Measurements from ENCODE around the gene PABPN1L. TPM values are rescaled to one million over a fixed set of nuclear protein-coding genes. Genes with fewer than 3 reads are reported as not detected.

PABPN1L gene
- total and polyA plus RNA-seq, 2 donors (not counting 3 experiments of a cell fraction or from before 2014, with no cell fraction given): not detected

- H3K4me1 ChIP-seq (ENCODE audit: control insufficient read depth, extremely low read depth, insufficient read depth, low read length): no peaks in the 10 kb centered on the region
- H3K9me3 ChIP-seq (replicated peaks; ENCODE audit: control insufficient read depth, insufficient read depth, low read length): no peaks in the 10 kb centered on the region
- dilution Hi-C loops (cut with MboI; ENCODE audit: extremely low pct_ligation_motif_present, low sequenced_read_pairs): no loop called here
- H2AFZ ChIP-seq (ENCODE audit: low read depth, low read length): no peak overlapping the region
- no TSS peak for BruUV-seq (replicated peaks)
- ChIA-PET CTCF (no interaction called here), POLR2A (no interaction called here)
- H3K4me2 ChIP-seq (ENCODE audit: insufficient read depth, low read length): no peak overlapping the region
- H3K27ac ChIP-seq (ENCODE audit: insufficient read depth, low read depth, low read length): no peak overlapping the region
- DNase-seq (ENCODE audit: low read depth, low spot score) (no peak), FAIRE-seq (no peak)
- intact Hi-C loops (cut with micrococcal nuclease): no loop called here
- H3K9ac ChIP-seq (replicated peaks; ENCODE audit: extremely low read depth, insufficient read depth, low read length): no peak overlapping the region
- TF ChIP-seq JUN (IDR thresholded peaks at IDR 0.05; ENCODE audit: borderline replicate concordance, insufficient read depth, insufficient read length, low read depth): no peak
- no peak for TF ChIP-seq POLR2A (IDR thresholded peaks at IDR 0.05; ENCODE audit: low read depth, low read length)
- TF ChIP-seq MAX (IDR thresholded peaks at IDR 0.05; ENCODE audit: insufficient read depth, insufficient read length): no peak
- TF ChIP-seq EZH2 (IDR thresholded peaks at IDR 0.05; ENCODE audit: borderline replicate concordance, low read depth, low read length, severe bottlenecking): no peak
- no peak for TF ChIP-seq GATA2 (IDR thresholded peaks at IDR 0.05; ENCODE audit: insufficient read depth, insufficient read length, low read depth, low read length)
- TF ChIP-seq MYC (IDR thresholded peaks at IDR 0.05; ENCODE audit: low read depth, low read length): no peak
- no peak for TF ChIP-seq FOS (IDR thresholded peaks at IDR 0.05; ENCODE audit: borderline replicate concordance, insufficient read depth, low read length)
- no peak for TF ChIP-seq CTCF (IDR thresholded peaks at IDR 0.05; ENCODE audit: extremely low read depth in 1 of 2, insufficient read depth in 1 of 2, low read depth in 1 of 2, low read length in 2 of 2)
- H4K20me1 ChIP-seq (replicated peaks; ENCODE audit: control insufficient read depth, extremely low read depth, insufficient read depth, low read length): no peaks in the 10 kb centered on the region
- no peaks in the 10 kb centered on the region for H3K79me2 ChIP-seq (ENCODE audit: control insufficient read depth, insufficient read depth, low read length)
- no peaks in the 10 kb centered on the region for H3K36me3 ChIP-seq (ENCODE audit: control insufficient read depth in 2 of 2, extremely low read depth in 1 of 2, insufficient read depth in 2 of 2, low read length in 2 of 2)
- H3K4me3 ChIP-seq (replicated peaks in 1 of 3; ENCODE audit: insufficient read depth in 1 of 3, low read depth in 1 of 3, low read length in 3 of 3): no peak overlapping the region
- no peaks in the 10 kb centered on the region for H3K27me3 ChIP-seq (ENCODE audit: control insufficient read depth in 2 of 2, insufficient read depth in 2 of 2, low read length in 2 of 2)
- H3K9me1 ChIP-seq (replicated peaks; ENCODE audit: control insufficient read depth, extremely low read depth, insufficient read depth, low read length): no peaks in the 10 kb centered on the region
Observed at GRCh38 chr16:88878967-88879787, 12.7 kb upstream of the PABPN1L start.

Data from endothelial cell of umbilical vein (primary cell).